ENCODE results near the gene RCAN1. TPM values are rescaled to one million over a fixed set of nuclear protein-coding genes. Genes with fewer than 3 reads are reported as not detected.

The RCAN1 gene
- total RNA-seq, 1 donor from 2014 or later, result 17.7 TPM

- no peak overlapping the region for H3K27ac Mint-ChIP-seq (ENCODE audit: unreplicated experiment)
- H3K4me1 Mint-ChIP-seq (ENCODE audit: low read depth, unreplicated experiment), result no peaks in the 10 kb centered on the region
- TF ChIP-seq CTCF (IDR thresholded peaks at IDR 0.05; ENCODE audit: partially characterized antibody, unreplicated experiment), result no peak
- H3K9me3 Mint-ChIP-seq (ENCODE audit: unreplicated experiment), result no peaks in the 10 kb centered on the region
- H3K4me3 Mint-ChIP-seq (ENCODE audit: unreplicated experiment), result no peak overlapping the region
- H3K36me3 Mint-ChIP-seq (ENCODE audit: unreplicated experiment), result no peaks in the 10 kb centered on the region
- no peaks in the 10 kb centered on the region for H3K27me3 Mint-ChIP-seq (ENCODE audit: unreplicated experiment)
- no peak for DNase-seq
Observed at GRCh38 chr21:34640858-34641257, 25.9 kb upstream of the RCAN1 start.

- H3K9me3 Mint-ChIP-seq (ENCODE audit: unreplicated experiment), result no peaks in the 10 kb centered on the region
- no peaks in the 10 kb centered on the region for H3K27me3 Mint-ChIP-seq (ENCODE audit: unreplicated experiment)
- no peak overlapping the region for H3K4me3 Mint-ChIP-seq (ENCODE audit: unreplicated experiment)
- H3K36me3 Mint-ChIP-seq (ENCODE audit: unreplicated experiment), result no peaks in the 10 kb centered on the region
- H3K27ac Mint-ChIP-seq (ENCODE audit: unreplicated experiment), result no peak overlapping the region
- H3K4me1 Mint-ChIP-seq (ENCODE audit: low read depth, unreplicated experiment), result no peaks in the 10 kb centered on the region
- no peak for DNase-seq
- TF ChIP-seq CTCF (IDR thresholded peaks at IDR 0.05; ENCODE audit: partially characterized antibody, unreplicated experiment), result no peak
Observed at GRCh38 chr21:34639882-34640788, 25.2 kb upstream of the RCAN1 start.

DNA sequence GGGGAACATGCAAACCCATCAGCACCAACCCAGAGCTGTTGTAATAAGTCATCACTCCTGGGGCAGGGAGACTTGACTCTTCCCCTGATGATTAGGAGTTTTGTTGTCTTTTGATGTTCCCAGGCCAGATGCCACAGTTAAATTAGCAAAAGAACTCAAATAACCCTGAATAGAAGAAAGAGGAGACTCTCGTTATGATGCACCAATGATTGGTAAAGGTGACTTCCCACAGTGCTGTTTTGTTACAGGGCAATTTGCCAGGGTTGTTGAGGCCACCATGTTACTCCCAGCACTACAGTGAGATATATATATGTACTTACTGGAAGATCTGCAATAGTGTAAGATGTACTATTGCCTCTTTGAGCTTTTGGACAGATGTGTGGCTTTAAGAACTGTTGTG lies 24.3 kb upstream of the RCAN1 start:
- H3K4me1 Mint-ChIP-seq (ENCODE audit: low read depth, unreplicated experiment), result no peaks in the 10 kb centered on the region
- H3K36me3 Mint-ChIP-seq (ENCODE audit: unreplicated experiment), result no peaks in the 10 kb centered on the region
- DNase-seq, result no peak
- H3K9me3 Mint-ChIP-seq (ENCODE audit: unreplicated experiment), result no peaks in the 10 kb centered on the region
- no peaks in the 10 kb centered on the region for H3K27me3 Mint-ChIP-seq (ENCODE audit: unreplicated experiment)
- no peak overlapping the region for H3K4me3 Mint-ChIP-seq (ENCODE audit: unreplicated experiment)
- TF ChIP-seq CTCF (IDR thresholded peaks at IDR 0.05; ENCODE audit: partially characterized antibody, unreplicated experiment), result no peak
- H3K27ac Mint-ChIP-seq (ENCODE audit: unreplicated experiment), result no peak overlapping the region

DNA sequence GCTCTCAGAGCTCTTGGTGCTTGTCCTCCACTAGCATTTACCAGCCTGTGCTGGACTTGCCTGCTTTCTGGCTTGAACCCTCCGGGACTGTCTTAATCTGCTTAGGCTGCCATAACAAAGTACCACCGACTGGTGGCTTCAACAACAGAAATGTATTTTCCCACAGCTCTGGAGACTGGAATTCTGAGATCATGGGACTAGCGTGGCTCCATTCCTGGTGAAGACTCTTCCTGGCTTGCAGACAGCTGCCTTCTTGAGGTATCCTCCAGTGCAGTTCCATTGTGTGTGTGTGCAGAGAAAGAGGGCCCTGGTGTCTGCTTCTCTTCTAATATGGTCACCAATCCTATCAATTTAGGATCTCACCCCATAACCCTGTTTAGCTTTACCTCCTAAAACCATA lies 22.0 kb upstream of the RCAN1 start:
- no peaks in the 10 kb centered on the region for H3K4me1 Mint-ChIP-seq (ENCODE audit: low read depth, unreplicated experiment)
- H3K27ac Mint-ChIP-seq (ENCODE audit: unreplicated experiment), result no peak overlapping the region
- no peak for TF ChIP-seq CTCF (IDR thresholded peaks at IDR 0.05; ENCODE audit: partially characterized antibody, unreplicated experiment)
- no peak for DNase-seq
- peaks cover 4% of the 10 kb centered on the region for H3K27me3 Mint-ChIP-seq (ENCODE audit: unreplicated experiment)
- no peaks in the 10 kb centered on the region for H3K9me3 Mint-ChIP-seq (ENCODE audit: unreplicated experiment)
- H3K36me3 Mint-ChIP-seq (ENCODE audit: unreplicated experiment), result no peaks in the 10 kb centered on the region
- H3K4me3 Mint-ChIP-seq (ENCODE audit: unreplicated experiment), result no peak overlapping the region

DNA sequence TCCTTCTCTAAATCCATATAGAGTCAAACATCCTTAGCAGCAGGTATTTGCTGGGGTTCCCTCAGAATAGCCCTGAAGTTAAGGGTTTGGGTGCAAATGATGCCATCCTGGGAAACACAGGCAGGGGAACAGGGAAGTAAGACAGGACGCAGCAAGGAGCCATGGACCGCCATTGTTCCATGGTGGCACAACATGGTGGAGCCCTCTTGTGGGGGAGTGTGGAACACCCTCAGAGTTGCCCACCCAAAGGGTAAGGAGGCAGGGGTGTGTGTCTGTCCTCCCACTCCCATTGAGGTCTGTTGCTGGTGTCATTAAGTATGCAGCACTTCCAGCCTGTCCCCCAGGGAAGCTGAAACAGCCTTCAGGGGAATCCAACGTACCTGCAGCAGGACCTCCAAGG lies 20.4 kb upstream of the RCAN1 start:
- H3K4me3 Mint-ChIP-seq (ENCODE audit: unreplicated experiment), result no peak overlapping the region
- peak; percentile 38 for TF ChIP-seq CTCF (IDR thresholded peaks at IDR 0.05; ENCODE audit: partially characterized antibody, unreplicated experiment)
- H3K9me3 Mint-ChIP-seq (ENCODE audit: unreplicated experiment), result no peaks in the 10 kb centered on the region
- no peaks in the 10 kb centered on the region for H3K36me3 Mint-ChIP-seq (ENCODE audit: unreplicated experiment)
- H3K27me3 Mint-ChIP-seq (ENCODE audit: unreplicated experiment), result peaks cover 4% of the 10 kb centered on the region
- H3K27ac Mint-ChIP-seq (ENCODE audit: unreplicated experiment), result no peak overlapping the region
- no peaks in the 10 kb centered on the region for H3K4me1 Mint-ChIP-seq (ENCODE audit: low read depth, unreplicated experiment)
- peak; percentile 47 for DNase-seq

Data from glutamatergic neuron (in vitro differentiated cells).